DOHH2 (cell line): ENCODE data around the gene MYADML2.

Experiments used
- H3F3A ChIP-seq: fragments of 200-600 bp; sonication (generic), shearing (Covaris generic); 2 replicates; pipeline ENCODE4 v1.6.0; 2016; ENCODE audit warnings: antibody characterized with exemption, mild to moderate bottlenecking; ENCODE audit not compliant: control insufficient read depth, insufficient read depth
- H3K27ac ChIP-seq: fragments of 200-600 bp; sonication (generic); 2 replicates; pipeline ENCODE4 v1.5.1; 2014; ENCODE audit warnings: low read depth, mild to moderate bottlenecking, low read length, moderate library complexity
- H3K27me3 ChIP-seq: fragments of 200-600 bp; sonication (generic); 2 replicates; pipeline ENCODE4 v1.6.1; 2014; ENCODE audit warnings: mild to moderate bottlenecking, low read length, mixed read lengths; ENCODE audit not compliant: control insufficient read depth
- H3K36me3 ChIP-seq: fragments of 200-600 bp; sonication (generic); 2 replicates; pipeline ENCODE4 v1.6.1; 2014; ENCODE audit warnings: mild to moderate bottlenecking, low read length, moderate library complexity, mixed read lengths; ENCODE audit not compliant: control insufficient read depth
- H3K4me1 ChIP-seq: fragments of 200-600 bp; sonication (generic); 2 replicates; pipeline ENCODE4 v1.6.1; 2014; ENCODE audit warnings: mild to moderate bottlenecking, low read length, mixed read lengths; ENCODE audit not compliant: control insufficient read depth
- H3K4me2 ChIP-seq: fragments of 200-600 bp; sonication (generic); 2 replicates; pipeline ENCODE4 v1.6.0; 2014; ENCODE audit warnings: mild to moderate bottlenecking, low read length, moderate library complexity
- H3K4me3 ChIP-seq: fragments of 200-600 bp; sonication (generic); 2 replicates; pipeline ENCODE4 v1.5.1; 2014; ENCODE audit warnings: mild to moderate bottlenecking, low read length, mixed read lengths
- H3K79me2 ChIP-seq: fragments of 200-600 bp; sonication (generic); 2 replicates; pipeline ENCODE4 v1.6.1; 2014; ENCODE audit warnings: mild to moderate bottlenecking, low read length, mixed read lengths; ENCODE audit not compliant: control insufficient read depth
- H3K9me2 ChIP-seq: fragments of 200-600 bp; sonication (generic); replicated peaks from 2 replicates; pipeline ENCODE4 v1.6.1; 2014; ENCODE audit warnings: mild to moderate bottlenecking, low read length, mixed read lengths; ENCODE audit not compliant: control insufficient read depth
- H3K9me3 ChIP-seq: fragments of 200-600 bp; sonication (generic); 2 replicates; pipeline ENCODE4 v1.6.1; 2014; ENCODE audit warnings: antibody characterized with exemption, low read length, mixed read lengths; ENCODE audit not compliant: control insufficient read depth, insufficient read depth
- H4K20me1 ChIP-seq: fragments of 200-600 bp; sonication (generic); 2 replicates; pipeline ENCODE4 v1.6.0; 2014; ENCODE audit warnings: low read depth, mild to moderate bottlenecking, antibody characterized with exemption, low read length, moderate library complexity; ENCODE audit not compliant: control insufficient read depth, insufficient read depth
- CTCF ChIP-seq: fragments of 200-600 bp; sonication (generic); IDR thresholded peaks from one replicate; pipeline ENCODE4 v1.5.1; 2014; ENCODE audit warnings: antibody characterized with exemption, mild to moderate bottlenecking, low read depth, low read length; ENCODE audit not compliant: poor library complexity, severe bottlenecking
- EZH2phosphoT487 ChIP-seq: fragments of 200-600 bp; sonication (generic); IDR thresholded peaks from 2 replicates; pipeline ENCODE4 v1.6.1; 2017; ENCODE audit warnings: borderline replicate concordance, mild to moderate bottlenecking, antibody characterized with exemption, low read length, moderate library complexity, mixed read lengths

MYADML2 gene

GRCh38 chr17:81926451-81927151, 20.4 kb downstream of the MYADML2 start:
- H3K9me2 ChIP-seq = no peaks in the 10 kb centered on the region
- H3K4me2 ChIP-seq = peak overlapping the region; percentile 88
- TF ChIP-seq EZH2phosphoT487 = no peak
- no peak for TF ChIP-seq CTCF
- peaks cover 2% of the 10 kb centered on the region; the same call in 1 of the 2 replicates for H3F3A ChIP-seq
- peaks cover 14% of the 10 kb centered on the region for H4K20me1 ChIP-seq
- no peaks in the 10 kb centered on the region for H3K9me3 ChIP-seq
- peaks cover 40% of the 10 kb centered on the region for H3K4me1 ChIP-seq
- peak overlapping the region; percentile 61 for H3K27ac ChIP-seq
- H3K79me2 ChIP-seq = peaks cover 51% of the 10 kb centered on the region
- H3K27me3 ChIP-seq = peaks cover 4% of the 10 kb centered on the region; the same call in 1 of the 2 replicates
- H3K4me3 ChIP-seq = peak overlapping the region; percentile 98
- peaks cover 3% of the 10 kb centered on the region for H3K36me3 ChIP-seq

GRCh38 chr17:81925860-81926450, 21.1 kb downstream of the MYADML2 start:
- Histone ChIP-seq H3K27ac (peak overlapping the region; percentile 61), H3K4me2 (peak overlapping the region; percentile 88), H4K20me1 (peaks cover 14% of the 10 kb centered on the region), H3K27me3 (peaks cover 4% of the 10 kb centered on the region; the same call in 1 of the 2 replicates), H3K9me3 (no peaks in the 10 kb centered on the region), H3K79me2 (peaks cover 55% of the 10 kb centered on the region), H3K4me1 (peaks cover 40% of the 10 kb centered on the region), H3F3A (peaks cover 4% of the 10 kb centered on the region; the same call in 1 of the 2 replicates), H3K4me3 (peak overlapping the region; percentile 98), H3K9me2 (no peaks in the 10 kb centered on the region), H3K36me3 (peaks cover 6% of the 10 kb centered on the region)
- TF ChIP-seq CTCF (no peak), EZH2phosphoT487 (no peak)

GRCh38 chr17:81924557-81925532, 22.2 kb downstream of the MYADML2 start:
- Histone ChIP-seq H3K9me2 (no peaks in the 10 kb centered on the region), H3K4me1 (peaks cover 40% of the 10 kb centered on the region), H3K27ac (no peak overlapping the region), H3K9me3 (no peaks in the 10 kb centered on the region), H3K36me3 (peaks cover 9% of the 10 kb centered on the region), H3K4me2 (peak overlapping the region; percentile 16; the same call in 1 of the 2 replicates), H4K20me1 (peaks cover 14% of the 10 kb centered on the region), H3K79me2 (peaks cover 65% of the 10 kb centered on the region), H3K27me3 (peaks cover 4% of the 10 kb centered on the region; the same call in 1 of the 2 replicates), H3K4me3 (no peak overlapping the region), H3F3A (peaks cover 4% of the 10 kb centered on the region; the same call in 1 of the 2 replicates)
- no peak for TF ChIP-seq CTCF
- no peak for TF ChIP-seq EZH2phosphoT487
